ENCODE measurements around the gene RER1. TPM values are rescaled to one million over a fixed set of nuclear protein-coding genes. Genes with fewer than 3 reads are reported as not detected.

RER1 gene
- total RNA-seq, 4 donors from 2014 or later: 51.1 to 60.5 (median 55.4) TPM

DNA sequence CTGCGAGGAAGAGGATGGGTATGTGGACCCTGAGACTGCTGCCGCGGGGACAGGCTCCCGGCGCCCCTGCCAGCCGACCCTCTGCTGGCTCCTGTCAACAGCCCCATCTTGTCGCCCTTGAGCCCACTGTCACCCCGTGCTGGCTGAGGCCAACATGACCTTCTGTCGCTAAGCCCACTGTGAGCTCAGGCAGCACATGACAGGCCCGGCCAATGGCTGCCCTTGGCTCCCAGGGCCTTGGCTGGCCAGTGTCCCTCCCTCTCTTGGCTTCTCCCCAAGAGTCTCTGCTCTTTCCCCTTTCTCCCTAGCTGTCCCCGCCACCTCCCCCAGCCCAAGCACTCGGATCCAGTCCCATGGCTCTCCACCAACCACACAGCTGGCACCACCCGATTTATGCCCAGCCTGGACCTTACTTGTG is 17.2 kb downstream of the RER1 start:
- peaks cover 17 to 20% of the 10 kb centered on the region in 2 donors for H3K4me1 ChIP-seq
- TF ChIP-seq POLR2A (IDR thresholded peaks at IDR 0.05): no peak
- TF ChIP-seq, protein P1, sequence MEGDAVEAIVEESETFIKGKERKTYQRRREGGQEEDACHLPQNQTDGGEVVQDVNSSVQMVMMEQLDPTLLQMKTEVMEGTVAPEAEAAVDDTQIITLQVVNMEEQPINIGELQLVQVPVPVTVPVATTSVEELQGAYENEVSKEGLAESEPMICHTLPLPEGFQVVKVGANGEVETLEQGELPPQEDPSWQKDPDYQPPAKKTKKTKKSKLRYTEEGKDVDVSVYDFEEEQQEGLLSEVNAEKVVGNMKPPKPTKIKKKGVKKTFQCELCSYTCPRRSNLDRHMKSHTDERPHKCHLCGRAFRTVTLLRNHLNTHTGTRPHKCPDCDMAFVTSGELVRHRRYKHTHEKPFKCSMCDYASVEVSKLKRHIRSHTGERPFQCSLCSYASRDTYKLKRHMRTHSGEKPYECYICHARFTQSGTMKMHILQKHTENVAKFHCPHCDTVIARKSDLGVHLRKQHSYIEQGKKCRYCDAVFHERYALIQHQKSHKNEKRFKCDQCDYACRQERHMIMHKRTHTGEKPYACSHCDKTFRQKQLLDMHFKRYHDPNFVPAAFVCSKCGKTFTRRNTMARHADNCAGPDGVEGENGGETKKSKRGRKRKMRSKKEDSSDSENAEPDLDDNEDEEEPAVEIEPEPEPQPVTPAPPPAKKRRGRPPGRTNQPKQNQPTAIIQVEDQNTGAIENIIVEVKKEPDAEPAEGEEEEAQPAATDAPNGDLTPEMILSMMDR (IDR thresholded peaks at IDR 0.05 in 4 of 5, conservative IDR thresholded peaks at IDR 0.05 in 1 of 5): no peak
- H3K36me3 ChIP-seq: peaks cover 0 to 44% of the 10 kb centered on the region in 2 donors
- no peak for ATAC-seq
- no peaks in the 10 kb centered on the region for H3K27me3 ChIP-seq
- H3K4me3 ChIP-seq: no peak overlapping the region
- no peak overlapping the region for H3K27ac ChIP-seq
- no peaks in the 10 kb centered on the region for H3K9me3 ChIP-seq
- DNase-seq: no peak
- in situ Hi-C loops (cut with MboI; ENCODE audit: low sequenced_read_pairs in 4 of 4) (loop anchor here in 1 of 4 donors (25.0 kb wide), 1 partner anchor 378 kb away; no protein-coding TSS in a partner anchor), intact Hi-C loops (cut with DNase I; ENCODE audit: low total_unique reads) (no loop called here)

GRCh38 chr1:2409745-2410144 is 18.1 kb downstream of the RER1 start:
- H3K4me1 ChIP-seq: peaks cover 22 to 24% of the 10 kb centered on the region in 2 donors
- TF ChIP-seq POLR2A (IDR thresholded peaks at IDR 0.05): no peak
- TF ChIP-seq, protein P1 (IDR thresholded peaks at IDR 0.05 in 4 of 5, conservative IDR thresholded peaks at IDR 0.05 in 1 of 5): no peak
- no peak for ATAC-seq
- no peak overlapping the region for H3K4me3 ChIP-seq
- intact Hi-C loops (cut with DNase I; ENCODE audit: low total_unique reads) (no loop called here), in situ Hi-C loops (cut with MboI; ENCODE audit: low sequenced_read_pairs in 4 of 4) (loop anchor here (10.0 to 25.0 kb wide), 2 partner anchors 135 to 378 kb away; no protein-coding TSS in a partner anchor)
- no peak for DNase-seq
- no peaks in the 10 kb centered on the region for H3K9me3 ChIP-seq
- no peaks in the 10 kb centered on the region for H3K27me3 ChIP-seq
- H3K36me3 ChIP-seq: peaks cover 0 to 35% of the 10 kb centered on the region in 2 donors
- no peak overlapping the region for H3K27ac ChIP-seq

GRCh38 chr1:2411801-2412394 is 20.3 kb downstream of the RER1 start:
- in situ Hi-C loops (cut with MboI; ENCODE audit: low sequenced_read_pairs in 4 of 4): loop anchor here (10.0 to 25.0 kb wide), 2 partner anchors 133 to 375 kb away; no protein-coding TSS in a partner anchor
- peak; percentile 8 to 9 for ATAC-seq

GRCh38 chr1:2412395-2412772 is 20.7 kb downstream of the RER1 start, which contains the start of gene PEX10:
PEX10 (minus strand) TSS chr1:2412564; CDS start chr1:2412502, 62 bp downstream.
- ATAC-seq (peak; percentile 91 to 93), DNase-seq (peak; percentile 94 to 95)
- intact Hi-C loops (cut with DNase I; ENCODE audit: low total_unique reads) (loop anchor here (1.0 kb wide), 5 partner anchors 21 to 1488 kb away; partner anchors contain the start of genes C1orf174, MORN1, PANK4 and PRXL2B), in situ Hi-C loops (cut with MboI; ENCODE audit: low sequenced_read_pairs in 4 of 4) (loop anchor here (10.0 to 25.0 kb wide), 2 partner anchors 132 to 375 kb away; no protein-coding TSS in a partner anchor)
- Histone ChIP-seq H3K27me3 (peaks cover 14 to 23% (median 20%) of the 10 kb centered on the region in 3 donors), H3K4me1 (peaks cover 22 to 24% of the 10 kb centered on the region in 2 donors), H3K27ac (peak within 1 kb of the TSS; percentile 67 to 81 (median 78)), H3K4me3 (peak within 1 kb of the TSS; percentile 64 to 97 (median 74)), H3K9me3 (no peaks in the 10 kb centered on the region), H3K36me3 (peaks cover 0 to 12% of the 10 kb centered on the region in 2 donors)
- TF ChIP-seq, protein P1 (IDR thresholded peaks at IDR 0.05 in 4 of 5, conservative IDR thresholded peaks at IDR 0.05 in 1 of 5): no peak
- TF ChIP-seq POLR2A (IDR thresholded peaks at IDR 0.05): peak; percentile 34 to 55

More at GRCh38 chr1:2411801-2412394, 20.3 kb downstream of the RER1 start:
- H3K9me3 ChIP-seq: no peaks in the 10 kb centered on the region
- peak overlapping the region; percentile 62 to 97 (median 74) for H3K4me3 ChIP-seq
- H3K36me3 ChIP-seq: peaks cover 0 to 16% of the 10 kb centered on the region in 2 donors
- peak in 1 of 2 donors; percentile 24 for DNase-seq
- no peak for TF ChIP-seq POLR2A (IDR thresholded peaks at IDR 0.05)
- TF ChIP-seq, protein P1 (IDR thresholded peaks at IDR 0.05 in 4 of 5, conservative IDR thresholded peaks at IDR 0.05 in 1 of 5): no peak
- H3K27me3 ChIP-seq: peaks cover 11 to 18% (median 15%) of the 10 kb centered on the region in 3 donors
- H3K4me1 ChIP-seq: peaks cover 22 to 24% of the 10 kb centered on the region in 2 donors
- H3K27ac ChIP-seq: peak overlapping the region; percentile 53 to 79 (median 77)
- intact Hi-C loops (cut with DNase I; ENCODE audit: low total_unique reads): loop anchor here (1.0 kb wide), 5 partner anchors 21 to 1488 kb away; partner anchors contain the start of genes C1orf174, MORN1, PANK4 and PRXL2B

Data from gastrocnemius medialis (tissue), 4 donors.